ENCODE data around the gene ACBD6.

GRCh38 chr1:180265201-180265600, 237.2 kb downstream of the ACBD6 start:
- TF ChIP-seq ATF3 (IDR thresholded peaks at IDR 0.05) (no peak), CTCF (IDR thresholded peaks at IDR 0.05; ENCODE audit: low read depth, low read length, missing input control) (no peak), JUND (IDR thresholded peaks at IDR 0.05) (no peak), YY1 (IDR thresholded peaks at IDR 0.05) (no peak), RAD21 (IDR thresholded peaks at IDR 0.05) (no peak), REST (IDR thresholded peaks at IDR 0.05) (no peak), EGR1 (IDR thresholded peaks at IDR 0.05; ENCODE audit: low read depth in 2 of 2) (no peak)

All from liver (tissue), 3 donors.